Peyer's patch (tissue), 4 donors: ENCODE data around the gene TNFRSF14.
"Not testable (repeated sequence)": the region's sequence is repeated elsewhere in the genome, so short reads cannot be mapped to it uniquely, and the experiment has no call there.

Experiments used
- POLR2A ChIP-seq, 2 donors: fragments of 450-650 bp; IDR thresholded peaks; one replicate each; pipeline ENCODE4 v1.5.1; 2017; ENCODE audit warnings: antibody characterized with exemption in 2 of 2, mild to moderate bottlenecking in 2 of 2, moderate library complexity in 2 of 2
- TF ChIP-seq, protein P1 (sequence below), 6 experiments: fragments of 450-650 bp in 4 of 6; fragments of 200-600 bp in 2 of 6; sonication (generic) in 1 of 6; IDR thresholded peaks; one replicate each; pipeline ENCODE4 v1.5.1; 2017 to 2019; ENCODE audit warnings: antibody characterized with exemption in 6 of 6, mild to moderate bottlenecking in 3 of 6, moderate library complexity in 1 of 6

DNA sequence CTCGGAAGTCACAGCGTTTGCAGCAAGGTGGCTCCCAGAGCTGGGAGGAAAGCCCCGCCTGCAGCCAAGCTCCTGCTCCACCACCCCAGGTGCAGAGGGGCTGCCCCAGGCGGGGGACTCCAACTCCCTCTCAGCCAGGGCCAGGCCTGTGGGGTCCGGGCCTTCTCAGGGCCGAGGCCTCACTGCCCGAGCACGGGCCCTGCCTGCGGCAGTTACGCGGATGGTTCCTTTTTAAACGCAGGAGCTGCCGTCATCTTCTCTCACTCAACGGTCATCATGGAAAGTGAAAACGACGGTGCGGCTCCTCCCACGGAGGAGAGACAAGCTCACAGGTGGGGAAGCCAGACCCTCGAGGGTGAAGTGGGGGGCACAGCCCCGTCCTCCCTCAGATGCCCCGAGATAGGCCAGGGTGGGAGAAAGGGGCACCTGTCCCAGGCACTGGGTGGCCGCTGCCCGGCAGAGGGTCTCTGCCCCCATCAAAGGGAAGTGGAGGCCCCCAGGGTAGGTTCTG lies 21.4 kb downstream of the TNFRSF14 start:
- TF ChIP-seq, protein P1, sequence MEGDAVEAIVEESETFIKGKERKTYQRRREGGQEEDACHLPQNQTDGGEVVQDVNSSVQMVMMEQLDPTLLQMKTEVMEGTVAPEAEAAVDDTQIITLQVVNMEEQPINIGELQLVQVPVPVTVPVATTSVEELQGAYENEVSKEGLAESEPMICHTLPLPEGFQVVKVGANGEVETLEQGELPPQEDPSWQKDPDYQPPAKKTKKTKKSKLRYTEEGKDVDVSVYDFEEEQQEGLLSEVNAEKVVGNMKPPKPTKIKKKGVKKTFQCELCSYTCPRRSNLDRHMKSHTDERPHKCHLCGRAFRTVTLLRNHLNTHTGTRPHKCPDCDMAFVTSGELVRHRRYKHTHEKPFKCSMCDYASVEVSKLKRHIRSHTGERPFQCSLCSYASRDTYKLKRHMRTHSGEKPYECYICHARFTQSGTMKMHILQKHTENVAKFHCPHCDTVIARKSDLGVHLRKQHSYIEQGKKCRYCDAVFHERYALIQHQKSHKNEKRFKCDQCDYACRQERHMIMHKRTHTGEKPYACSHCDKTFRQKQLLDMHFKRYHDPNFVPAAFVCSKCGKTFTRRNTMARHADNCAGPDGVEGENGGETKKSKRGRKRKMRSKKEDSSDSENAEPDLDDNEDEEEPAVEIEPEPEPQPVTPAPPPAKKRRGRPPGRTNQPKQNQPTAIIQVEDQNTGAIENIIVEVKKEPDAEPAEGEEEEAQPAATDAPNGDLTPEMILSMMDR (IDR thresholded peaks at IDR 0.05), result not testable (repeated sequence)
- not testable (repeated sequence) for TF ChIP-seq POLR2A (IDR thresholded peaks at IDR 0.05)
